PC-9 (cell line): ENCODE results near the gene STMN3. TPM values are rescaled to one million over a fixed set of nuclear protein-coding genes. Genes with fewer than 3 reads are reported as not detected.
"Not testable (repeated sequence)": the region's sequence is repeated elsewhere in the genome, so short reads cannot be mapped to it uniquely, and the experiment has no call there.

ENCODE experiments used
- BruUV-seq: library from RNA; stranded (reverse); fragments of 400-500 nt; replicated peaks from 2 replicates; lab custom pipeline; 2021; lab: Mats Ljungman, UMichigan
- CTCF ChIA-PET: fragments of 300-600 bp; sonication (Branson Sonifier 250); formaldehyde crosslinking; loops from one replicate; lab custom pipeline; 2022; ENCODE audit warnings: antibody characterized with exemption; lab: Charles Lee
- POLR2A ChIA-PET: fragments of 300-600 bp; sonication (Branson Sonifier 250); formaldehyde crosslinking; loops from one replicate; lab custom pipeline; 2022; ENCODE audit warnings: antibody characterized with exemption; ENCODE audit not compliant: unreplicated experiment; lab: Charles Lee
- DNase-seq, 2 experiments: peaks; one replicate each; pipeline versions ENCODE4 v3.0.0 to v3.0.0-alpha.2; 2015 to 2022; ENCODE audit warnings: mixed read lengths in 1 of 2
- H2AFZ ChIP-seq: fragments of 200-600 bp; sonication (generic); 2 replicates; pipeline ENCODE4 v1.8.1; 2017; ENCODE audit warnings: antibody characterized with exemption
- H3F3A ChIP-seq: fragments of 200-600 bp; sonication (generic); 2 replicates; pipeline ENCODE4 v1.8.1; 2017; ENCODE audit warnings: antibody characterized with exemption, mild to moderate bottlenecking, low read depth; ENCODE audit not compliant: insufficient read depth
- H3K27ac ChIP-seq: fragments of 200-600 bp; sonication (generic); 2 replicates; pipeline ENCODE4 v1.6.1; 2016; ENCODE audit warnings: mixed run types
- H3K27me3 ChIP-seq: fragments of 200-600 bp; sonication (generic); 2 replicates; pipeline ENCODE4 v1.6.1; 2016; ENCODE audit warnings: low read depth, mixed run types; ENCODE audit not compliant: insufficient read depth
- H3K36me3 ChIP-seq: fragments of 200-600 bp; sonication (generic); 2 replicates; pipeline ENCODE4 v1.6.1; 2016; ENCODE audit warnings: low read depth, mixed run types
- H3K4me1 ChIP-seq: fragments of 200-600 bp; sonication (generic); replicated peaks from 2 replicates; pipeline ENCODE4 v1.6.1; 2016; ENCODE audit warnings: mixed run types; ENCODE audit not compliant: insufficient read depth
- H3K4me2 ChIP-seq: fragments of 200-600 bp; sonication (generic); 2 replicates; pipeline ENCODE4 v1.6.1; 2017; ENCODE audit warnings: mixed run types
- H3K4me3 ChIP-seq: fragments of 200-600 bp; sonication (generic); 2 replicates; pipeline ENCODE4 v1.6.1; 2016; ENCODE audit warnings: mixed run types
- H3K79me2 ChIP-seq: fragments of 200-600 bp; sonication (generic); 2 replicates; pipeline ENCODE4 v1.6.1; 2017; ENCODE audit warnings: low read depth, mixed run types
- H3K9me2 ChIP-seq: fragments of 200-600 bp; sonication (generic); 2 replicates; pipeline ENCODE4 v1.8.1; 2017; ENCODE audit warnings: mild to moderate bottlenecking; ENCODE audit not compliant: insufficient read depth
- H3K9me3 ChIP-seq: fragments of 200-600 bp; sonication (generic); 2 replicates; pipeline ENCODE4 v1.8.1; 2016; ENCODE audit warnings: low read depth; ENCODE audit not compliant: insufficient read depth
- H4K20me1 ChIP-seq: fragments of 200-600 bp; sonication (generic); 2 replicates; pipeline ENCODE4 v1.8.1; 2017; ENCODE audit not compliant: insufficient read depth
- EZH2 ChIP-seq: fragments of 200-600 bp; sonication (generic); IDR thresholded peaks from 2 replicates; pipeline ENCODE4 v1.8.0; 2017; ENCODE audit warnings: antibody characterized with exemption, low read depth
- intact Hi-C: fragments of 100-400 bp; cut with micrococcal nuclease; formaldehyde crosslinking; loops from one replicate; pipeline ENCODE4 v1.10.0; 2022; ENCODE audit not compliant: unreplicated experiment
- total RNA-seq: library from RNA; stranded (reverse); gene quantifications from 2 replicates; pipeline ENCODE4 v1.2.3, GENCODE V29; 2021
- TF ChIP-seq, protein P1 (sequence below): fragments of 200-600 bp; sonication (generic); conservative IDR thresholded peaks from 2 replicates; pipeline ENCODE4 v1.6.1; 2017; ENCODE audit warnings: mixed run types, antibody characterized with exemption, mild to moderate bottlenecking, moderate library complexity

The STMN3 gene
- total RNA-seq, 1 experiment from 2014 or later = 24.3 TPM

GRCh38 chr20:63641146-63641791 lies 12.0 kb downstream of the STMN3 start:
- peak in 1 of 2 experiments; percentile 53 for DNase-seq
- no peaks in the 10 kb centered on the region for H3K27me3 ChIP-seq
- H2AFZ ChIP-seq = peak overlapping the region; percentile 81
- BruUV-seq = TSS peak; percentile 58
- intact Hi-C loops = loop anchor here (1.0 to 5.0 kb wide), 2 partner anchors 89 to 103 kb away; partner anchors contain the start of gene FNDC11
- peak overlapping the region; percentile 92 for H3K4me3 ChIP-seq
- peaks cover 16% of the 10 kb centered on the region for H3K4me1 ChIP-seq
- no peaks in the 10 kb centered on the region for H3K79me2 ChIP-seq
- peak overlapping the region; percentile 100 for H3K4me2 ChIP-seq
- H3K9me3 ChIP-seq = no peaks in the 10 kb centered on the region
- ChIA-PET POLR2A (interaction anchor here (0.6 to 2.0 kb wide), 16 partner anchors 14 to 424 kb away, joined by 3 to 38 read pairs (median 6); partner anchors contain the start of genes GMEB2, HELZ2, PRPF6 and TPD52L2), CTCF (interaction anchor here (0.6 to 2.3 kb wide), 8 partner anchors 17 to 780 kb away, joined by 3 to 43 read pairs (median 6); partner anchors contain the start of genes HELZ2, PTK6, RTEL1 and TCFL5)
- no peaks in the 10 kb centered on the region for H4K20me1 ChIP-seq
- H3K36me3 ChIP-seq = no peaks in the 10 kb centered on the region
- no peaks in the 10 kb centered on the region for H3K9me2 ChIP-seq
- peaks cover 7% of the 10 kb centered on the region; the same call in 1 of the 2 replicates for H3F3A ChIP-seq
- no peak for TF ChIP-seq EZH2
- TF ChIP-seq, protein P1, sequence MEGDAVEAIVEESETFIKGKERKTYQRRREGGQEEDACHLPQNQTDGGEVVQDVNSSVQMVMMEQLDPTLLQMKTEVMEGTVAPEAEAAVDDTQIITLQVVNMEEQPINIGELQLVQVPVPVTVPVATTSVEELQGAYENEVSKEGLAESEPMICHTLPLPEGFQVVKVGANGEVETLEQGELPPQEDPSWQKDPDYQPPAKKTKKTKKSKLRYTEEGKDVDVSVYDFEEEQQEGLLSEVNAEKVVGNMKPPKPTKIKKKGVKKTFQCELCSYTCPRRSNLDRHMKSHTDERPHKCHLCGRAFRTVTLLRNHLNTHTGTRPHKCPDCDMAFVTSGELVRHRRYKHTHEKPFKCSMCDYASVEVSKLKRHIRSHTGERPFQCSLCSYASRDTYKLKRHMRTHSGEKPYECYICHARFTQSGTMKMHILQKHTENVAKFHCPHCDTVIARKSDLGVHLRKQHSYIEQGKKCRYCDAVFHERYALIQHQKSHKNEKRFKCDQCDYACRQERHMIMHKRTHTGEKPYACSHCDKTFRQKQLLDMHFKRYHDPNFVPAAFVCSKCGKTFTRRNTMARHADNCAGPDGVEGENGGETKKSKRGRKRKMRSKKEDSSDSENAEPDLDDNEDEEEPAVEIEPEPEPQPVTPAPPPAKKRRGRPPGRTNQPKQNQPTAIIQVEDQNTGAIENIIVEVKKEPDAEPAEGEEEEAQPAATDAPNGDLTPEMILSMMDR = no peak
- peak overlapping the region; percentile 21 for H3K27ac ChIP-seq

- not testable (repeated sequence) for H4K20me1 ChIP-seq, H3K9me2 ChIP-seq, H3K27me3 ChIP-seq, BruUV-seq, H3K79me2 ChIP-seq, H2AFZ ChIP-seq, H3K27ac ChIP-seq, H3K36me3 ChIP-seq, H3K9me3 ChIP-seq
- Histone ChIP-seq H3K4me2 (peak overlapping the region; percentile 100), H3K4me3 (peak overlapping the region; percentile 34; the same call in 1 of the 2 replicates), H3F3A (peaks cover 12% of the 10 kb centered on the region; the same call in 1 of the 2 replicates), H3K4me1 (peaks cover 16% of the 10 kb centered on the region)
- ChIA-PET POLR2A (interaction anchor here (0.6 kb wide), 1 partner anchor 88 kb away, joined by 5 read pairs; no protein-coding TSS in a partner anchor), CTCF (interaction anchor here (1.6 to 2.3 kb wide), 3 partner anchors 100 to 779 kb away, joined by 3 to 43 read pairs (median 18); partner anchors contain the start of genes PTK6 and TCFL5)
- DNase-seq = peak in 1 of 2 experiments; percentile 6
- intact Hi-C loops = loop anchor here (1.0 to 5.0 kb wide), 2 partner anchors 88 to 102 kb away; partner anchors contain the start of gene FNDC11
Observed at GRCh38 chr20:63640686-63641085, 12.5 kb downstream of the STMN3 start.

- CTCF ChIA-PET = no interaction called here
- POLR2A ChIA-PET = no interaction called here
Observed at GRCh38 chr20:63640086-63640485, 13.1 kb downstream of the STMN3 start.

More at GRCh38 chr20:63640086-63640485, 13.1 kb downstream of the STMN3 start:
- Histone ChIP-seq H3K9me3 (no peaks in the 10 kb centered on the region), H4K20me1 (no peaks in the 10 kb centered on the region), H3K9me2 (no peaks in the 10 kb centered on the region), H3K79me2 (no peaks in the 10 kb centered on the region), H3F3A (peaks cover 16% of the 10 kb centered on the region; the same call in 1 of the 2 replicates), H3K4me2 (peak overlapping the region; percentile 100), H3K27me3 (no peaks in the 10 kb centered on the region), H2AFZ (no peak overlapping the region), H3K36me3 (no peaks in the 10 kb centered on the region), H3K4me3 (peak overlapping the region; percentile 34; the same call in 1 of the 2 replicates), H3K27ac (no peak overlapping the region), H3K4me1 (peaks cover 16% of the 10 kb centered on the region)
- TF ChIP-seq, protein P1 = no peak
- no peak for TF ChIP-seq EZH2
- BruUV-seq = no TSS peak
- intact Hi-C loops = loop anchor here (5.0 kb wide), 1 partner anchor 88 kb away; the partner anchor contains the start of gene FNDC11
- DNase-seq = peak in 1 of 2 experiments; percentile 31
